Activated B cell treated with CpG ODN at 0.5 μM for 24 hours (primary cell): ENCODE data around the gene TADA1. TPM values are rescaled to one million over a fixed set of nuclear protein-coding genes. Genes with fewer than 3 reads are reported as not detected.
A peak's percentile ranks its signal among the peaks of the same experiment; 100 is the strongest.

ENCODE experiments used
- ATAC-seq: fragments of 200-7000 bp; cut with Tn5 transposase; one replicate; pipeline ENCODE4 v1.10.0; 2021; ENCODE audit warnings: low read depth, mild to moderate bottlenecking, moderate library complexity
- CTCF ChIA-PET: fragments of 350-600 bp; sonication (Branson Sonifier 250); formaldehyde crosslinking; loops from one replicate; lab custom pipeline; 2021; ENCODE audit warnings: antibody characterized with exemption; lab: Charles Lee
- POLR2A ChIA-PET: fragments of 350-600 bp; sonication (Branson Sonifier 250); formaldehyde crosslinking; loops from one replicate; lab custom pipeline; 2021; ENCODE audit warnings: antibody characterized with exemption; lab: Charles Lee
- DNase-seq: peaks from one replicate; pipeline ENCODE4 v3.0.0; 2022
- H3K27ac Mint-ChIP-seq: one replicate; pipeline ENCODE4 v1.8.0; 2020; ENCODE audit warnings: mixed read lengths
- H3K27me3 Mint-ChIP-seq: one replicate; pipeline ENCODE4 v1.8.0; 2021; ENCODE audit warnings: mixed read lengths
- H3K36me3 Mint-ChIP-seq: one replicate; pipeline ENCODE4 v1.8.0; 2021; ENCODE audit warnings: low read depth, mixed read lengths
- H3K4me1 Mint-ChIP-seq: one replicate; pipeline ENCODE4 v1.8.0; 2021; ENCODE audit warnings: mixed read lengths
- H3K4me3 Mint-ChIP-seq: one replicate; pipeline ENCODE4 v1.8.0; 2020; ENCODE audit warnings: mild to moderate bottlenecking, mixed read lengths
- H3K9me3 Mint-ChIP-seq: one replicate; pipeline ENCODE4 v1.8.0; 2020; ENCODE audit warnings: mixed read lengths
- CTCF ChIP-seq: fragments of 200-600 bp; IDR thresholded peaks from one replicate; pipeline ENCODE4 v1.8.0; 2022; ENCODE audit warnings: antibody characterized with exemption, mild to moderate bottlenecking
- intact Hi-C: fragments of 100-400 bp; cut with micrococcal nuclease; formaldehyde crosslinking; loops from one replicate; pipeline ENCODE4 v1.15.1; 2024
- total RNA-seq: library from RNA; stranded (reverse); gene quantifications from 2 replicates; pipeline ENCODE4 v1.2.3, GENCODE V29; 2022

Gene TADA1
- total RNA-seq, 1 donor from 2014 or later = 15.3 TPM

- Mint-ChIP-seq H3K36me3 (peaks cover 92% of the 10 kb centered on the region), H3K9me3 (no peaks in the 10 kb centered on the region), H3K4me1 (peaks cover 2% of the 10 kb centered on the region), H3K27me3 (no peaks in the 10 kb centered on the region), H3K27ac (no peak overlapping the region), H3K4me3 (no peak overlapping the region)
- no peak for DNase-seq
- intact Hi-C loops = no loop called here
- no peak for TF ChIP-seq CTCF
- CTCF ChIA-PET = no interaction called here
- POLR2A ChIA-PET = no interaction called here
- ATAC-seq = no peak
Observed at GRCh38 chr1:166852918-166853317, 23.1 kb downstream of the TADA1 start.

- Mint-ChIP-seq H3K27ac (no peak overlapping the region), H3K36me3 (peaks cover 94% of the 10 kb centered on the region)
Observed at GRCh38 chr1:166849135-166849534, 26.9 kb downstream of the TADA1 start.

GRCh38 chr1:166848193-166848592 lies 27.9 kb downstream of the TADA1 start:
- H3K9me3 Mint-ChIP-seq = no peaks in the 10 kb centered on the region
- DNase-seq (no peak), ATAC-seq (no peak)
- CTCF ChIA-PET = no interaction called here
- intact Hi-C loops = no loop called here
- TF ChIP-seq CTCF = no peak
- no peaks in the 10 kb centered on the region for H3K27me3 Mint-ChIP-seq
- no peak overlapping the region for H3K4me3 Mint-ChIP-seq
- POLR2A ChIA-PET = interaction anchor here (1.2 to 1.6 kb wide), 2 partner anchors 9 to 28 kb away, joined by 3 to 4 read pairs; partner anchors contain the start of genes POGK and TADA1
- H3K27ac Mint-ChIP-seq = no peak overlapping the region
- peaks cover 94% of the 10 kb centered on the region for H3K36me3 Mint-ChIP-seq
- peaks cover 5% of the 10 kb centered on the region for H3K4me1 Mint-ChIP-seq

More at GRCh38 chr1:166849135-166849534, 26.9 kb downstream of the TADA1 start:
- Mint-ChIP-seq H3K4me1 (peaks cover 5% of the 10 kb centered on the region), H3K9me3 (no peaks in the 10 kb centered on the region), H3K27me3 (no peaks in the 10 kb centered on the region), H3K4me3 (no peak overlapping the region)
- intact Hi-C loops = no loop called here
- DNase-seq = no peak
- CTCF ChIA-PET = no interaction called here
- ATAC-seq = no peak
- TF ChIP-seq CTCF = no peak
- POLR2A ChIA-PET = interaction anchor here (1.2 to 1.6 kb wide), 2 partner anchors 10 to 27 kb away, joined by 3 to 4 read pairs; partner anchors contain the start of genes POGK and TADA1

- H3K27me3 Mint-ChIP-seq = no peaks in the 10 kb centered on the region
- peaks cover 22% of the 10 kb centered on the region for H3K4me1 Mint-ChIP-seq
- peaks cover 87% of the 10 kb centered on the region for H3K36me3 Mint-ChIP-seq
- peak overlapping the region; percentile 65 for H3K27ac Mint-ChIP-seq
- DNase-seq = no peak
- ChIA-PET POLR2A (no interaction called here), CTCF (no interaction called here)
- no peak for TF ChIP-seq CTCF
- intact Hi-C loops = no loop called here
- H3K9me3 Mint-ChIP-seq = no peaks in the 10 kb centered on the region
- no peak overlapping the region for H3K4me3 Mint-ChIP-seq
- no peak for ATAC-seq
Observed at GRCh38 chr1:166844791-166845190, 31.3 kb downstream of the TADA1 start.

GRCh38 chr1:166843769-166844596 lies 32.1 kb downstream of the TADA1 start:
- Mint-ChIP-seq H3K9me3 (no peaks in the 10 kb centered on the region), H3K4me1 (peaks cover 23% of the 10 kb centered on the region), H3K27me3 (no peaks in the 10 kb centered on the region), H3K36me3 (peaks cover 80% of the 10 kb centered on the region), H3K27ac (no peak overlapping the region), H3K4me3 (no peak overlapping the region)
- POLR2A ChIA-PET = no interaction called here
- ATAC-seq (no peak), DNase-seq (no peak)
- no peak for TF ChIP-seq CTCF
- intact Hi-C loops = no loop called here
- CTCF ChIA-PET = no interaction called here
